Activated CD4-positive, alpha-beta memory T cell treated with anti-CD3 and anti-CD28 coated beads, Interleukin-2, amount 10 ng/mL, durations not matched to agents 7 days and 5 days (primary cell): ENCODE data around the gene HEXD. TPM values are rescaled to one million over a fixed set of nuclear protein-coding genes. Genes with fewer than 3 reads are reported as not detected.

Experiments used
- CTCF ChIA-PET: fragments of 350-600 bp; sonication (Branson Sonifier 250); formaldehyde crosslinking; loops from one replicate; lab custom pipeline; 2021; ENCODE audit warnings: antibody characterized with exemption, inconsistent platforms; lab: Charles Lee
- POLR2A ChIA-PET: fragments of 350-600 bp; sonication (Branson Sonifier 250); formaldehyde crosslinking; loops from one replicate; lab custom pipeline; 2021; ENCODE audit warnings: antibody characterized with exemption; lab: Charles Lee
- DNase-seq: peaks from one replicate; pipeline ENCODE4 v3.0.0-alpha.2; 2020
- H3K27ac Mint-ChIP-seq: one replicate; pipeline ENCODE4 v1.8.0; 2021; ENCODE audit warnings: mild to moderate bottlenecking, mixed read lengths
- H3K27me3 Mint-ChIP-seq: one replicate; pipeline ENCODE4 v1.8.0; 2021; ENCODE audit warnings: mixed read lengths
- H3K36me3 Mint-ChIP-seq: one replicate; pipeline ENCODE4 v1.8.0; 2021; ENCODE audit warnings: low read depth, mixed read lengths
- H3K4me1 Mint-ChIP-seq: one replicate; pipeline ENCODE4 v1.8.0; 2021; ENCODE audit warnings: mixed read lengths
- H3K4me3 Mint-ChIP-seq: one replicate; pipeline ENCODE4 v1.8.0; 2021; ENCODE audit warnings: mild to moderate bottlenecking, mixed read lengths
- H3K9me3 Mint-ChIP-seq: one replicate; pipeline ENCODE4 v1.8.0; 2021; ENCODE audit warnings: mixed read lengths
- total RNA-seq, 2 experiments: library from RNA; stranded (reverse); gene quantifications; one replicate each; pipeline ENCODE4 v1.2.3, GENCODE V29; 2021

The HEXD gene
- total RNA-seq, 2 experiments from 2014 or later: 58.3 to 60.6 TPM

DNA sequence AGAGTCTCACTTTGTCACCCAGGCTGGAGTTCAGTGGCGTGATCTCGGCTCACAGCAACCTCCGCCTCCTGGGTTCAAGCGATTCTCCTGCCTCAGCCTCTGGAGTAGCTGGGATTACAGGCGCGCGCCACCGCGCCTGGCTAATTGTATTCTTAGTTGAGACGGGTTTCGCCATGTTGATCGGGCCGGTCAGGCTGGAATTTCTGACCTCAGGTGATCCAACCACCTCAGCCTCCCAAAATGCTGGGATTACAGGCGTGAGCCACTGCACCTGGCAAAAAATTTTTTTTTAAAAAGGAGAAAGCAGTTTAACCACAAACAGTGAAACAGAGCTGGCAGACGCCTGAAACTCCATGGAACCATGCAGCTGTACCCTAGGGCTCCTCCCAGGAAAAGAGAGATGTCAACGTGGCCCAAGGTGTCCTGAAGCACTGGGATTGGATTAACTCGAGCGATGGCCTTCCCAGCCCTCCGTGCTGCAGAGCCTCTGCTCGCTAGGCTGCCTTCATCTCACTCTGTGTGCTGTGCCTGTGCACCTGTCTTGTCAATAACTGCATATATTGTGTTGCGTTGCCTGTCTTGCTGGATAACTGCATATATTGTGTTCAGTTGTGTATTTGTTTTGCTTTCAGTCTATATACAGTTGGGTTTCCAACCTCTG is 71.8 kb downstream of the HEXD start:
- H3K36me3 Mint-ChIP-seq: peaks cover 44% of the 10 kb centered on the region
- POLR2A ChIA-PET: no interaction called here
- H3K27me3 Mint-ChIP-seq: no peaks in the 10 kb centered on the region
- H3K9me3 Mint-ChIP-seq: no peaks in the 10 kb centered on the region
- CTCF ChIA-PET: interaction anchor here (0.7 kb wide), 1 partner anchor 57 kb away, joined by 3 read pairs; no protein-coding TSS in a partner anchor
- no peak overlapping the region for H3K27ac Mint-ChIP-seq
- no peak overlapping the region for H3K4me3 Mint-ChIP-seq
- peaks cover 50% of the 10 kb centered on the region for H3K4me1 Mint-ChIP-seq
- no peak for DNase-seq

GRCh38 chr17:82490512-82491195 is 72.5 kb downstream of the HEXD start:
- Mint-ChIP-seq H3K27me3 (no peaks in the 10 kb centered on the region), H3K27ac (no peak overlapping the region), H3K4me1 (peaks cover 46% of the 10 kb centered on the region), H3K36me3 (peaks cover 37% of the 10 kb centered on the region), H3K4me3 (no peak overlapping the region), H3K9me3 (no peaks in the 10 kb centered on the region)
- CTCF ChIA-PET: no interaction called here
- no peak for DNase-seq
- POLR2A ChIA-PET: no interaction called here

GRCh38 chr17:82491196-82491530 is 73.0 kb downstream of the HEXD start:
- ChIA-PET CTCF (no interaction called here), POLR2A (interaction anchor here (1.0 kb wide), 1 partner anchor 15 kb away, joined by 3 read pairs; no protein-coding TSS in a partner anchor)
- Mint-ChIP-seq H3K4me3 (no peak overlapping the region), H3K27me3 (no peaks in the 10 kb centered on the region), H3K27ac (no peak overlapping the region), H3K4me1 (peaks cover 46% of the 10 kb centered on the region), H3K36me3 (peaks cover 32% of the 10 kb centered on the region), H3K9me3 (no peaks in the 10 kb centered on the region)
- DNase-seq: no peak

DNA sequence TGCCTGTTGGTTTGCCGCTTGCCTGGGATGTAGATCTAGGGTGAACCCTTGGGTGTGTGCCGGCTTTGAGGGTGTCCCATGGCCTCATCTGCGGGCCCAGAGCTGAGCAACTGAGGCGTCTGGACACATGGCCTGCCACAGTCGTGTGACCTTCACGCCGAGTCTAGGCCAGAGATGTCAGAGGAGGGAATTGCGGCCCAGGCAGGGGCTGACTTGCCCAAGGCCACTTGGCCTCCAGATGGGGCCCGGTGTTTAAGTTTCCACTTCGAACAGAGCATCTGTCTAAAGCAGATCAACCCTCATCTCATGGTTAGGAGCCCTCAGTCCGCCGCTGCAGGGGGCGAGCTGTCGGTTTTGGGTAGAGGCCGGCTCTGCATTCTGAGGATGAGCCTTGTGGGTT is 73.4 kb downstream of the HEXD start:
- POLR2A ChIA-PET: interaction anchor here (1.0 to 5.3 kb wide), 2 partner anchors 15 to 29 kb away, joined by 3 to 34 read pairs; partner anchors contain the start of gene FOXK2
- Mint-ChIP-seq H3K4me1 (peaks cover 45% of the 10 kb centered on the region), H3K36me3 (peaks cover 28% of the 10 kb centered on the region), H3K4me3 (no peak overlapping the region), H3K27me3 (no peaks in the 10 kb centered on the region), H3K27ac (no peak overlapping the region), H3K9me3 (no peaks in the 10 kb centered on the region)
- no peak for DNase-seq
- CTCF ChIA-PET: no interaction called here

Other genes starting within 250 kb of the HEXD start
- gene CCDC57, start 205.5 kb upstream of the HEXD start, total RNA-seq: 10 to 100 TPM; 49.8 to 54.9 TPM
- gene SLC16A3, start 189.3 kb upstream of the HEXD start, total RNA-seq: 100 to 1,000 TPM; 206 to 210 TPM
- gene CSNK1D, start 144.6 kb upstream of the HEXD start, total RNA-seq: 100 to 1,000 TPM; 116 TPM
- 100 to 1,000 TPM; 138 to 140 TPM for gene CD7, start 100.7 kb upstream of the HEXD start, total RNA-seq
- gene SECTM1, start 84.6 kb upstream of the HEXD start, total RNA-seq: 10 to 100 TPM; 18.3 to 18.5 TPM
- gene TEX19, start 59.1 kb upstream of the HEXD start, total RNA-seq: not detected
- gene UTS2R, start 46.6 kb upstream of the HEXD start, total RNA-seq: not detected
- gene OGFOD3, start 239 bp downstream of the HEXD start, total RNA-seq: 10 to 100 TPM; 26.7 to 29.4 TPM
- gene CYBC1, start 32.4 kb downstream of the HEXD start, total RNA-seq: 100 to 1,000 TPM; 308 to 313 TPM
- gene NARF, start 40.4 kb downstream of the HEXD start, total RNA-seq: 100 to 1,000 TPM; 150 to 153 TPM
- gene FOXK2, start 101.4 kb downstream of the HEXD start, total RNA-seq: 10 to 100 TPM; 53.3 to 68.2 TPM
- 10 to 100 TPM; 41.0 to 42.9 TPM for gene WDR45B, start 230.1 kb downstream of the HEXD start, total RNA-seq